Measurements from ENCODE around the gene TTLL11. TPM values are rescaled to one million over a fixed set of nuclear protein-coding genes. Genes with fewer than 3 reads are reported as not detected.

The TTLL11 gene
- total and polyA plus RNA-seq, 5 donors from 2014 or later: 2.0 to 6.1 (median 3.5) TPM

- Histone ChIP-seq H3K27me3 (ENCODE audit: control insufficient read depth, insufficient read depth, low read length) (no peaks in the 10 kb centered on the region), H3K36me3 (ENCODE audit: control insufficient read depth, insufficient read depth, low read length) (no peaks in the 10 kb centered on the region), H3K9me3 (ENCODE audit: control insufficient read depth in 2 of 2, low read length in 2 of 2) (no peaks in the 10 kb centered on the region), H3K4me3 (ENCODE audit: low read depth, low read length) (no peak overlapping the region), H3K4me1 (ENCODE audit: control insufficient read depth, insufficient read depth, low read length, poor library complexity, severe bottlenecking) (no peaks in the 10 kb centered on the region), H3K27ac (ENCODE audit: insufficient read depth, low read length, poor library complexity, severe bottlenecking) (no peak overlapping the region)
- Mint-ChIP-seq H3K27ac (no peak overlapping the region), H3K27me3 (peaks cover 5% of the 10 kb centered on the region), H3K9me3 (no peaks in the 10 kb centered on the region), H3K36me3 (no peaks in the 10 kb centered on the region), H3K4me1 (no peaks in the 10 kb centered on the region), H3K4me3 (no peak overlapping the region)
- DNase-seq (no peak), ATAC-seq (ENCODE audit: low read depth in 2 of 2) (no peak)
Observed at GRCh38 chr9:121827251-121827967, 265.7 kb downstream of the TTLL11 start.

- no peak overlapping the region for H3K4me3 ChIP-seq (ENCODE audit: low read depth, low read length)
- H3K9me3 ChIP-seq (ENCODE audit: control insufficient read depth in 2 of 2, low read length in 2 of 2): no peaks in the 10 kb centered on the region
Observed at GRCh38 chr9:121826711-121827110, 266.4 kb downstream of the TTLL11 start.

GRCh38 chr9:121825031-121825691 is 267.9 kb downstream of the TTLL11 start:
- no peaks in the 10 kb centered on the region for H3K36me3 ChIP-seq (ENCODE audit: control insufficient read depth, insufficient read depth, low read length)
- no peaks in the 10 kb centered on the region for H3K4me1 ChIP-seq (ENCODE audit: control insufficient read depth, insufficient read depth, low read length, poor library complexity, severe bottlenecking)
- Mint-ChIP-seq H3K9me3 (no peaks in the 10 kb centered on the region), H3K27ac (no peak overlapping the region), H3K27me3 (peaks cover 5% of the 10 kb centered on the region), H3K36me3 (no peaks in the 10 kb centered on the region), H3K4me3 (no peak overlapping the region), H3K4me1 (no peaks in the 10 kb centered on the region)
- no peak for ATAC-seq (ENCODE audit: low read depth in 2 of 2)
- no peaks in the 10 kb centered on the region for H3K27me3 ChIP-seq (ENCODE audit: control insufficient read depth, insufficient read depth, low read length)
- H3K9me3 ChIP-seq (ENCODE audit: control insufficient read depth in 2 of 2, low read length in 2 of 2): no peaks in the 10 kb centered on the region
- no peak for DNase-seq
- H3K4me3 ChIP-seq (ENCODE audit: low read depth, low read length): no peak overlapping the region
- no peak overlapping the region for H3K27ac ChIP-seq (ENCODE audit: insufficient read depth, low read length, poor library complexity, severe bottlenecking)

More at GRCh38 chr9:121826711-121827110, 266.4 kb downstream of the TTLL11 start:
- H3K36me3 ChIP-seq (ENCODE audit: control insufficient read depth, insufficient read depth, low read length): no peaks in the 10 kb centered on the region
- no peak overlapping the region for H3K27ac ChIP-seq (ENCODE audit: insufficient read depth, low read length, poor library complexity, severe bottlenecking)
- H3K4me1 Mint-ChIP-seq: no peaks in the 10 kb centered on the region
- DNase-seq (no peak), ATAC-seq (ENCODE audit: low read depth in 2 of 2) (no peak)
- H3K4me1 ChIP-seq (ENCODE audit: control insufficient read depth, insufficient read depth, low read length, poor library complexity, severe bottlenecking): no peaks in the 10 kb centered on the region
- H3K27me3 ChIP-seq (ENCODE audit: control insufficient read depth, insufficient read depth, low read length): no peaks in the 10 kb centered on the region
- H3K36me3 Mint-ChIP-seq: no peaks in the 10 kb centered on the region
- no peak overlapping the region for H3K27ac Mint-ChIP-seq
- peaks cover 5% of the 10 kb centered on the region for H3K27me3 Mint-ChIP-seq
- no peak overlapping the region for H3K4me3 Mint-ChIP-seq
- H3K9me3 Mint-ChIP-seq: no peaks in the 10 kb centered on the region

- Mint-ChIP-seq H3K27ac (no peak overlapping the region), H3K27me3 (peaks cover 5% of the 10 kb centered on the region), H3K4me1 (no peaks in the 10 kb centered on the region), H3K4me3 (no peak overlapping the region), H3K9me3 (no peaks in the 10 kb centered on the region), H3K36me3 (no peaks in the 10 kb centered on the region)
- Histone ChIP-seq H3K36me3 (ENCODE audit: control insufficient read depth, insufficient read depth, low read length) (no peaks in the 10 kb centered on the region), H3K4me3 (ENCODE audit: low read depth, low read length) (no peak overlapping the region), H3K27me3 (ENCODE audit: control insufficient read depth, insufficient read depth, low read length) (no peaks in the 10 kb centered on the region), H3K27ac (ENCODE audit: insufficient read depth, low read length, poor library complexity, severe bottlenecking) (no peak overlapping the region), H3K9me3 (ENCODE audit: control insufficient read depth in 2 of 2, low read length in 2 of 2) (no peaks in the 10 kb centered on the region), H3K4me1 (ENCODE audit: control insufficient read depth, insufficient read depth, low read length, poor library complexity, severe bottlenecking) (no peaks in the 10 kb centered on the region)
- no peak for ATAC-seq (ENCODE audit: low read depth in 2 of 2)
- no peak for DNase-seq
Observed at GRCh38 chr9:121824651-121825030, 268.5 kb downstream of the TTLL11 start.

GRCh38 chr9:121823451-121824169 is 269.5 kb downstream of the TTLL11 start:
- Mint-ChIP-seq H3K9me3 (no peaks in the 10 kb centered on the region), H3K4me3 (no peak overlapping the region), H3K36me3 (no peaks in the 10 kb centered on the region), H3K27ac (no peak overlapping the region), H3K4me1 (no peaks in the 10 kb centered on the region), H3K27me3 (peaks cover 5% of the 10 kb centered on the region)
- Histone ChIP-seq H3K36me3 (ENCODE audit: control insufficient read depth, insufficient read depth, low read length) (no peaks in the 10 kb centered on the region), H3K9me3 (ENCODE audit: control insufficient read depth in 2 of 2, low read length in 2 of 2) (no peaks in the 10 kb centered on the region), H3K27me3 (ENCODE audit: control insufficient read depth, insufficient read depth, low read length) (no peaks in the 10 kb centered on the region), H3K4me1 (ENCODE audit: control insufficient read depth, insufficient read depth, low read length, poor library complexity, severe bottlenecking) (no peaks in the 10 kb centered on the region), H3K4me3 (ENCODE audit: low read depth, low read length) (no peak overlapping the region), H3K27ac (ENCODE audit: insufficient read depth, low read length, poor library complexity, severe bottlenecking) (no peak overlapping the region)
- ATAC-seq (ENCODE audit: low read depth in 2 of 2): no peak
- no peak for DNase-seq

GRCh38 chr9:121822093-121823085 is 270.7 kb downstream of the TTLL11 start:
- Histone ChIP-seq H3K9me3 (ENCODE audit: control insufficient read depth in 2 of 2, low read length in 2 of 2) (no peaks in the 10 kb centered on the region), H3K27me3 (ENCODE audit: control insufficient read depth, insufficient read depth, low read length) (no peaks in the 10 kb centered on the region), H3K36me3 (ENCODE audit: control insufficient read depth, insufficient read depth, low read length) (no peaks in the 10 kb centered on the region), H3K27ac (ENCODE audit: insufficient read depth, low read length, poor library complexity, severe bottlenecking) (no peak overlapping the region), H3K4me3 (ENCODE audit: low read depth, low read length) (no peak overlapping the region), H3K4me1 (ENCODE audit: control insufficient read depth, insufficient read depth, low read length, poor library complexity, severe bottlenecking) (no peaks in the 10 kb centered on the region)
- no peak for ATAC-seq (ENCODE audit: low read depth in 2 of 2)
- Mint-ChIP-seq H3K27me3 (peaks cover 5% of the 10 kb centered on the region), H3K9me3 (no peaks in the 10 kb centered on the region), H3K36me3 (no peaks in the 10 kb centered on the region), H3K4me3 (no peak overlapping the region), H3K27ac (no peak overlapping the region), H3K4me1 (no peaks in the 10 kb centered on the region)
- no peak for DNase-seq

GRCh38 chr9:121821326-121821725 is 271.8 kb downstream of the TTLL11 start:
- Histone ChIP-seq H3K27me3 (ENCODE audit: control insufficient read depth, insufficient read depth, low read length) (no peaks in the 10 kb centered on the region), H3K9me3 (ENCODE audit: control insufficient read depth in 2 of 2, low read length in 2 of 2) (no peaks in the 10 kb centered on the region), H3K4me1 (ENCODE audit: control insufficient read depth, insufficient read depth, low read length, poor library complexity, severe bottlenecking) (no peaks in the 10 kb centered on the region), H3K27ac (ENCODE audit: insufficient read depth, low read length, poor library complexity, severe bottlenecking) (no peak overlapping the region), H3K4me3 (ENCODE audit: low read depth, low read length) (no peak overlapping the region), H3K36me3 (ENCODE audit: control insufficient read depth, insufficient read depth, low read length) (no peaks in the 10 kb centered on the region)
- DNase-seq (no peak), ATAC-seq (ENCODE audit: low read depth in 2 of 2) (no peak)
- H3K9me3 Mint-ChIP-seq: no peaks in the 10 kb centered on the region
- H3K36me3 Mint-ChIP-seq: no peaks in the 10 kb centered on the region
- no peak overlapping the region for H3K4me3 Mint-ChIP-seq
- H3K4me1 Mint-ChIP-seq: no peaks in the 10 kb centered on the region
- H3K27me3 Mint-ChIP-seq: peaks cover 5% of the 10 kb centered on the region
- H3K27ac Mint-ChIP-seq: no peak overlapping the region

All from CD4-positive, CD25-positive, alpha-beta regulatory T cell (primary cell).